Nucleus accumbens (tissue), 56 donors: ENCODE data around the gene ZDHHC3.
"Not testable (repeated sequence)": the region's sequence is repeated elsewhere in the genome, so short reads cannot be mapped to it uniquely, and the experiment has no call there.

Source experiments
- DNase-seq, 56 donors: peaks; one replicate each; lab custom pipeline; 2025; lab: John Stamatoyannopoulos, UW

Gene ZDHHC3

DNA sequence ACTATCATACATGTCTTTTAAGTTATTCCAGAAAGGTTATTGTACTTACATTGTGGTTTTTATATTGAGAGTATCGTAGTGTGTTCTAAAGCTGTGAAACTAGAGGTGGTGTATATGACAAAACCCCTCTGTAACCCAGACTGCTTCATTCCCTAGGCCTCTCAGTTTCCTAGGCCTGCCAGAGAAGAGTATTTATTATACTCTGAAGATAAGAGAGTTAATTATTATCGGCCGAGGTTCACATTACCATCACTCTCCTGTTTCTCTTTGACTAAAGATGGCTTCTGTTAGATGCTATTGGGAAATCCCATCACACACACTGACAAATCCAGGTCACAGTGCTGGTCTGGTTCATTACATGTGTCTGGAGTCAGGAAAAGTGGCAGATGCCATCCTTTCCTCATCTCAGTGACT, 20.6 kb upstream of the ZDHHC3 start:
- DNase-seq, result no peak

DNA sequence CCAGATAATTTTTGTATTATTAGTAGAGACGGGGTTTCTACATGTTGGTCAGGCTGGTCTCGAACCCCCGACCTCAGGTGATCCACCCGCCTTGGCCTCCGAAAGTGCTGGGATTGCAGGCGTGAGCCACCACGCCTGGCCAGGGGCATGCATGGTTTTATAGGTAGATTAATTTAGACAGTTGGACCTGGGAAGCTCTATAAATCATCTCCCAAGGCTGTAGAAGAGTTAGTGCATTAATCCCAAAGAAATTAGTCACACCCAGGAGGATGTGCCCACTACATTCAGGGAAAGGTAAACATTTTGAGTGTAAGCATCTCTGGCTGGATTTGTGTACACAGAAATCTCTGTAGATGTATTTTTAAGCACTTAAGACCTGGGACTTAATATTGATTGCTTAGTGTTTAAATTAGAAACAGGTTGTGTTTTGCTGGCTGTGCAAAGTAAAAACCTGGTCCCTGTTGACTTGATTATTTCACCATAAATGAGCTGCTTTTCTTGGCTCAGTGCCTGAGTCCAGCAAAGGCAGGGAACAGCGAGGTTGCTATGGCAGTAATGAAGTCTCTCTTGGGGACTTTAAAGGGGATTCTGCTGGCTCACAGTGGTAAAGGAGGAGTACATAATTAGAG, 19.3 kb upstream of the ZDHHC3 start:
- DNase-seq, result peak in 2 of 56 donors; percentile 5 to 22

DNA sequence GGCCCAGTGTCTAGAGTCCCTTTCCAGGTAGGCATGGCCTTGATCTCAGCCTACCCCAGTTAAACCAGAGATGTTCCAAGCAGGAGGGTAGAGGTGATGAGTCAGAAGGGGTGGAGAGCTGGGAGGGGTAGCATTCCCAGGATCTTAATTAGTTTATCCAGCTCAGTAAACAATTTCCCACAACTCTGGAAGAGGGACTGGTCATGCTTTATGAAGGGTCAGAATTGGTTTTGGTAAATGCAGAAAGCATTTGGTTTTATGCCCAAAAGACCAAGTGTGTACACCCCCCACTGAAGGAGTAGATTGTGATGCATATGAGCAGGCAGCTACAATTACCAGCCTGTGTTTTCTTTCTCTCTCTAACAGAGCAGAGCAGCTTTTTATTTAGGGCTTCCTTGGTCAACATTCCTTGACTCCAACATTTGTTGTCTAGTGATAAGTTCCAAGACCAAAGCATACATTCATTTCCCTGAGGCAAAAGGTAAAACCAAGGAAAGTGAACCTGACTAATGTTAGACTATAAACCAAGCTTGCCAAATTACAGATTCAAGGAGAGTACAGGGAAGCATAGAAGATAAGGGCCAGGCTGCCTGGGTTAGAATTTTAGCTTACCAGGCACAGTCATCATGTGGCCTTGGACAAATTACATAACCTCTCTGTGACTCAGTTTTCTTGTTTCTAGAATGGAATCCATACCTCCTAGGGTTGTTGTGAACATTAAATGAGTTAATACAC, 17.7 kb upstream of the ZDHHC3 start:
- DNase-seq, result no peak

DNA sequence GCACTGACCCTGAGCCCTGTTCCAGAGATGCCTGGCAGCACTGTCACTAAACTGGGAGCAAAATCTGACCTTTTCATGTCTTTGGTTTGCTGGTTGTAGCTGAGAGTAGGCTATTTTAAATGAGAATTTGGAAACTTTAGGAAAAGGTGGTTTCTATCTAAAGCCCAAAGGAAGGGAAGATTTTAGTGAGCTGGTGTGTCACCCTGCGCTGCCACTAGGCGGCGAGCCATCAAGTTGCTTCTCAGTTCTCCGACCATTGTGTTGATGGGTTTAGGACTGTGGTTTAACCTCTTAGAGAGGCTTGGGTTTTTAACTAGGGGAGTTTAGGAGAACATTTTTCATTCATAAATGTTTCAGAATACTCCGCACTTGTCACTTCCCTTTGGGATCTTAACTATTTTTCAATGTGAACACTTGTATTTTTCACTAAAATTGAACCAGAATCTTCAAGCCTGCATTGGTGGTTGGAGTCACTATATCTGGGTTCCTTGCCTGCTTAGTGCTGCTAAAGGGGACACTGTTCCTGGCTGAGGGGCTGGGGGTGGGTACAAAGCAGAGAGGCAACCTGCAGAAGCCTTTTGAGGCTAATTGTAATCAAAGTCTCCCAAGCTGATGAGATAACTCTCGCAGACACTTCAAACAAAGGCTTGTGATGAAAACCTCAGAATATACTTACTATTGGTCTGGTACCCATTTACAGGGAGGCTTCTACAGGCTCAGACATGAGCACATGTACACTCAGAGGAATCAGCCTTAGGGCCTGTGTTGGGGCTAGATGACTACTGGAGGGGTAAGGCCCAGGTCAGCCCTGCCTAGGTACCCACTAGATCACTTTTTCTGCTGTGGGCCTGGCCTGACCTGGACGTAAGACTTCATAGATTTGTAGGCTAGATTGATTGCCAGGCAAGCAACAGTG, 16.8 kb upstream of the ZDHHC3 start:
- DNase-seq, result no peak

DNA sequence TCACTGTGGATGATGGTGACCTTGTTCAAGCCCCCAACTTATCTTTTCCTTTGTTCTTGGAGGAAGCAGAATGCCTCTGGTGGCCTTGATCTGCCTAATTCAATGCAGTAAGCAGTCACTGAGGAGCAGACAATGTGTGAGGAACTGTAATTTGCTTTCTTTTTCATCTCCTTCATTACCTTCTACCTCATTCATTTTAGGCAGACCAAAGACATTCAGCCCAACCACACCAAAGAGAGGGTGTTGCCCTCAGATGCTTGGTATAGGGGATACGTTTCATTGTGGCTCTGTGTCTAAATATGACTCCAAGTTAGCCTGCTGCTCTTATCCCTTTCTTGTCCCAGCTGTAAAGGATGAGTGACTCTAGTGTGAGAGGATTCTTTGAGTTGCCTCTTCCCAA, 15.4 kb upstream of the ZDHHC3 start:
- DNase-seq, result no peak

DNA sequence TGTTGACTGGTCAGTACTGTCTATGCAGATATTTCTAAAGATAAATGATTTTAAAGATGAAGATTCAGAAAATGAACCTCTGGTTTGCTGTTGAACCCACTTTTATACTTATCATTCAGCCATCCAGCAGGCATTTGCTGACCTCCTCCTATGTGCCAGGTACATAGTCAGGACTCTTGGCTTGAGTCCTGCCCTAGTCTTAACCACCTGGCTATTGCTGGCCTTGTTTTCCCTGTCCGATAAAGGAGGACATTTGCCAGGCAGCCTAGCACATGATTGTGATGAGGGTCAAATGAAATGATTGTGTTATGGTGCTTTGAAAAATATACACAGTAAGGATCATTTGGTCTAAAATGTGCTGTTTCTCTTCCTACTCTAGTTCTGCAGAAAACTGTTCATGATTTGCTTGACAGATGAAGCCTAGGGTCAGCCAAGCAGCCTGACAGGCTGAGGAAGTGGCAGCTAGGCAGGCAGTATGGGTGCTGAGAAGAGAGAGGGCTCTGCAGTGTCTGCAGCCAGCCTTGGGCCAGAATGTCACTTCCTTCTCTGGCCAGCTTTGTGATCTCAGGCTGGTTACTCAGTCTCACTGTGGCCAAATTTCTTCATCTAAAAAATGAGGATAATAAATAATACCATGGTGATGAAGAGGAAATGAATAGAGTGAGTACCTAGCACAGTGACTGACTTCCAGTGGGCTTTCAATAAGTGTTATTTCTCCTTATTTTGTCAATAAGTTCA, 13.8 kb upstream of the ZDHHC3 start:
- DNase-seq, result no peak

DNA sequence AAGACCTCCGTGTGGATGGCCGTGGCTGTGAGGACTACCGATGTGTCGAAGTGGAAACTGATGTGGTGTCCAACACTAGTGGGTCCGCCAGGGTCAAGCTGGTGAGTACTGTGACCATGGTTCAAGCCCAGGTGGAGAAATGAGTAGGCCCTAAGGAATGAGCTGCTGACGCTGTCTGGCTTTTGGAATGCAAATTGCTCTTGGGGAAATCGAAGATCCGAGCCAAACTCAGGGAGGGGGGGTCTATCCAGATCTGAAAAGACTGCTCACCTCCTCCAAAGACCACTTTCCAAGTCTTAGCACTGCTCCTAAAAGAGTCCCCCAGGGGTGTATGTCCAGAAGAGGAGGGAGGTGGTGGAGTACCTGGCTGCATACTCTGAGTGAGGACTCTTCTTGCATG, 13.2 kb upstream of the ZDHHC3 start:
- DNase-seq, result no peak

DNA sequence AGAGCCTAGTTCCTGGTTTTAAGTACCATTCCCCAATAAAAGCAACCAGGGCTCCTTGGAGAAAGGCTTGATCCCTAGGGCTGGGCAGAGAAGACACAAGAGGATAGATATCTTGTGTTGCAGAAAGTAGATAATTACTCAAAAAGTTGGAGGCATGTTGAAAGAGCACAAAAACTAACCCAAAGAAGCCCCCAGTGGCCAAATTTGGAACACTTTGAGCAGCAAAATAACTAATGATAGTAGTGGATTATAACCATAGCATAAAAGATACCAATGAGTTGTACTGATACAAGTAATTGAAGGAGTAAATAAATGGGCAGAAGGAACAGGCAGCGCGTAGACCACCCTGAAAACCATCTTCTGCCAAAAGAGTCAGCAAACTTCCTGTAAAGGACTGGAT, 12.1 kb upstream of the ZDHHC3 start:
- DNase-seq, result no peak

DNA sequence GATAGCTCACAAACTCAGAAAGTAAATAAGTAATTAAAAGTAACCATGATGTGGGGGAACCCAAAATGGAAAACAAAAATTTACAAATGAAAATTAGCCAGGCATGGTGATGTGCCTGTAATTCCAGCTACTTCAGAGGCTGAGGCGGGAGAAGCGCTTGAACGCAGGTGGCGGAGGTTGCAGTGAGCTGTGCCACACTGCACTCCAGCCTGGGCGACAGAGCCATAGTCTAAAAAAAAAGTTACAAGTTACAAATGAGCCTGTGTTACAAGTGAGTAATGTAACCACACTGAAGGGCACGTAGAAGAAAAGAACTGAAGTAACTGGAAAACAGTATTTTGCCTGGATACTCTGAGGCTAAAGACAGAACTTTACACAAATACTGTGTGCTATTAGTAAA, 11.4 kb upstream of the ZDHHC3 start:
- DNase-seq, result no peak

DNA sequence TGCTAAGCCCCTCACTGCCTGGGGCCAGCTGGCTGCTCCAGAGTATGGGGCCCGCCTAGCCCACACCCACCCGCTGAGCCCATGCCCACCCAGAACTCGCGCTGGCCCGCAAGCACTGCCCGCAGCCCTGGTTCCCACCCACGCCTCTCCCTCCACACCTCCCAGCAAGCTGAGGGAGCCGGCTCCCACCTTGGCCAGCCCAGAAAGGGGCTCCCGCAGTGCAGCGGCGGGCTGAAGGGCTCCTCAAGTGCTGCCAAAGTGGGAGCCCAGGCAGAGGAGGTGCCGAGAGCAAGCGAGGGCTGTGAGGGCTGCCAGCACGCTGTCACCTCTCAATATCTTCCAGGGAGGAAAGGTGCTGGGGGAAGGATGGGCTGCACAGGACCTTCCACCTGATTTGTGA, 10.4 kb upstream of the ZDHHC3 start:
- DNase-seq, result not testable (repeated sequence)

DNA sequence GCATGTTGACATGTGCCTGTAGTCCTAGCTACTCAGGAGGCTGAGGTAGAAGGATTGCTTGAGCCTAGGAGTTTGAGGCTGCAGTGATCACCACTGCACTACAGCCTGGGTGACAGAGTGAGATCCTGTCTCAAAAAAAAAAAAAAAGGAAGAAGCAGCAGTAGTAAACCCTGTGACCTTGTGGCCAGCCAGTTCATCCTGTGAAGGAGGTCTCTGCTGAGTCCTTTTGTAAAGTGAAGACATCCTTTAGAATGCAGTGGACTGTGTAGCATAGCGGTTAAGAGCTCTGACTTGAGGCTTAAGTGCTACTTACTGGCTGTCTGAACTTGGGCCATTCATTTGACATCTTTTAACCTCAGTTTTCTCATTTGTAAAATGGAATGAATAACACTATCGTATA, 8.4 kb upstream of the ZDHHC3 start:
- no peak for DNase-seq

DNA sequence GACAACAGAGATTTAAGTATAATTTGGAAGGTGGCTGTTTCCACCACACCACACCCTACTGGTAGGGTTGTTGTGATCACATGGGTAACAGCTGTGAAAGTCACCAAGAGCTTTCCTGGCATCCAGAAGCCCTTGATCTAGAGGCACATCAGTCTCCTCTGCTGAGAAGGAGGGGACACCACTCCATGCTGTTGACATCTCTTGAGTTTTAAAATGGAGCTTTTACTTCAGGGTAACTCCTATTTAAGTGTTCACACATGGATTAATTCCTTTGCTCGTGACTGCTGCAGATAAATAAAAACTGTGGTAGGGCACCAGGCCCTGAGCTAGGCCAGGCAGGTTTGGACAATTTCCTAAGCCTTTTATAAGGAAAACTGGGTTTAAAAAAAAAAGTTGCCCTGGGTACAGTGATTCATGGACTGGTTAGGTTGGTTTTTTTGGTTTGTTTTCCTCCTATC, 7.5 kb upstream of the ZDHHC3 start:
- DNase-seq, result no peak

DNA sequence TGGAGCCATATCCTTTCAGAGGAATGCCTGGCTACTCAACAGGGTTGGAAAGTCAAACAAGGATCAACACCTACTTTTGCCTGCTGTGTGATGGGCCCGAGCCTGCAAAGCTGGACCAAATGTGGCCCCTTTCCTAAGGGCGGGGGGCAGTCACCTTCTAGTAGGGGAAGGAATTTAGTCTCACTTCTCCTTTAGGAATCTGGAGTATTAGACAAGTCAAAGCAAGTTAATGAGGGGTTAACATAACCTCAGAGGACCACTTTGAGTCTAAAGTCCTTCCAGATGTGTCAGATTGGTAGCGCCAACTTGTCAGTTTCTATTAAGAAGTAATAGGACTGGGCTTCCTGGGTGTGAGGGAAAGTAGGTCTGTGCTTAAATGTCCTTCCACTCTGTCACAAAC, 6.8 kb upstream of the ZDHHC3 start:
- DNase-seq, result no peak

DNA sequence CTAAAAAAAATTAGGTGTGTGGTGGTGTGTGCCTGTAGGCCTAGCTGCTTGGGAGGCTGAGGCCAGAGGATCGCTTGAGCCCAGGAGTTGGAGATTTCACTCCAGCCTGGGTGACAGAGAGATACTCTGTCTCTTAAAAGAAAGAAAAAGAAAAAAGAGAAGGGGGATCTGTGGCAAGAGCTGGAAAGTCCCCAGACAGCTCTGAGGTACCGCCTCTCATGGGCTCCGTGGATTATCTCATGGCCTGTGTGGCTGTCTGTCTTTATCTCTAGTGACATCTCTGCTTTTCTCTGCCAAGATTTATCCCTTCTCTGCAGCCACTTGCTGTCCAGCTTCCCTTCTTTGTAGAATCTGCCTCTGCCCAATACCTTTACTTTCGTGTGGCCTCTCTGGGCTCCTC, 5.8 kb upstream of the ZDHHC3 start:
- DNase-seq, result no peak

DNA sequence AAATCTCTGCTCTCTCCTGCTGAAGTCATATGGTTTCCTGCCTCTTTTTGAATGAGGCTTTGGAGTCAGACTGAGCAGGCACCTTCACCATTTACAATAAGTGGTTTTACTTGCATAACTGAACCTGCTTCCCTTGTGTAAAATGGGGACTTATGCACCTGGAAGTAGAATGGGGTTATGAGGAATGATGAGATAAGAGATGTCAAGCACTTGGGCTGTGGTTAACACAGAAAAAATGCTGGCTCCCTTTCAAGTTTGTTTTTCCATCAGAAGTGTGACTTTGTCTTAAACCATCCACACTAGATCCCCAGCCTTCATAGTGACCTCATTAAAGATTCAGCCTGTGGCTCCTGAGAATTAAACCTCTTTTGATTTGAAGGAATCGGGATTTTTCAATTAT, 5.2 kb upstream of the ZDHHC3 start:
- DNase-seq, result no peak

DNA sequence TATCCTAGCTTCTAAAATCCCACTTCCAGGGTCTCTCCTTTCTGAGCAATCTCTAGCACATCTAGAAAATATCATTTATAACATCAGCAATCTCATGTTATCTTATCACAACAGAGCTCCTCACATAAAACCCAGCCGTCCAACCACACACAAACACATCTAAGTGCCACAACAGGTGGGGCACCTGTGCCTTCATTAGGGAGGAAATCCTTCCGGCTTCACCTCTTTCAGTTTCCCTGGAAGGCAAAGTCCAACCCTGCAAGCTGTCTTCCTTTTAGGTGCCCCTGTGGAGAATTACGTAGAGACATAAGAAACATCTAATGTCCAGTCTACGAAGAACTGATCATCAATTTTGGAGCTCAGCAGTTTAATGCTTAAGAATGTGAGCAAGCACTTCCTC, 1.6 kb downstream of the ZDHHC3 start:
- no peak for DNase-seq

DNA sequence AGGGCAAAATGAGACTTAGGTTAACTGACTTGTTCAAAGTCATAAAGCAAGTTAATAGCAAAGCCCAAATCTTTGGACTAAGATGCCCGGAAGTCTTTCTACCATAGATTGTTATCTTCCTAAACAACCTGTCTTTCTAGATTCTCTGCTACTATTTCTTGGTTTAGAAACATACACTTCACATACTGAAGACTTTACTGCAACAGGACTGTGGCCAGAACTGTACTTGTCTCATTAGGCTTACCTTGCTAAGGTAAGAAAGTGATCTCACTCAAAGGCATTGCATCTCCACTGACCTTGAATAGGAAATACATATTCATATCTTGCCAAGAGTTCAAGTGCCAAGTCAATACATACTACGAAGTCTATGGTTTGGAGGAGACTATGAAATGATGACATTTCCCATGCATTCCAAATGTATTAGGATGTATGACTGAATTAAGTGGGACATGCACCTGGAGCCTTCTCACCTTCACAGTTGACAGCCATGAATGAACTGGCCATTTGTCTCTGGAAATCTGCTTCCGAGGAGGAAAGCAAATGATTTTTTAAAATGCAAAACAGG, 5.0 kb downstream of the ZDHHC3 start:
- no peak for DNase-seq

DNA sequence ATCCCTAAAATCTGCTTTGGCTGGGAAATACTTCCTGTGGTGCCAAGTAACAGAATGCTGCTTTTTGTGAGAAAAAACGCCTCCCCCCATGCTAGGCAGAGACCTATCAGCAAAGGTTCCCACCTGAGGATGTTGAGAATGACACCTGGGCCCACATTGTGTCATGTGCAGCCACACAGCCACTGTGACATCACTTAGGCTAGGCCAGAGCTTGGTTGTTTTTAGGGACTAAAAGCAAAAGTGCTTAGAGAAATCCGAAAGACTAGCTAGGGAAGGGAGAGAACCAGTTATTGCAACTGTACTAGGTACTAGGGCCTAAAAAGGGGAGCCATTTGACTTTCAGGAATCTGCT, 6.2 kb downstream of the ZDHHC3 start:
- DNase-seq, result no peak

DNA sequence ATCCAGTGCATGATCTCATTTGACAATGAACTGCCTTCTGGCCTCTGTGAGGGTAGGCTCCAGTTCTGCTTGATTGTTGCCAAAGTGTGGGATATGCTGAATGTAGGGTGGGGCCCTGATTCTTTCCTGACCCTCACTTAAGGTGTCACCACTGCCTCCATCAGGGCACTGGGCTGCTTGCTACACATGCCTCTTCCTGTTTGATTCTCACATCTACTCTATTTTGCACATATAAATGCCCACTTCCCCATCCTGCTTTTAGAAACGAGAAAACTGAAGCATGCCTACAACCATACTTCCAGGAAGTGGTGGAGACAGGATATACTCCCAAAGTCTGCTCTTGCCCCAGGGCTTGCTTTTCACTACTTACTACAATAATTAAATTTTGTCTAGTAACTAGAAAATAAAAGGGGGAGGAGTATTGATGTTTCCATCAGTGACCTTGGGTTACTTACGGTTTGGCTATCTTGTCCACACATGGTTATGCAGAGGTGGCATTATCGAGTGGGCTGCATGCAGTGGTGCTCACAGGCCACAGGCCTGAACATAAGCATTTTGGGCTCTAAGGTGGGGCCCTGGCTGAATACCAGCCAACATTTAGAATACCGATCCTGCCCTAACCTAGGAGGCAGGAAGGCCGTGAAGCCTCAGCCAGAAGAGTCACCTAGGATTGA, 6.7 kb downstream of the ZDHHC3 start:
- no peak for DNase-seq

DNA sequence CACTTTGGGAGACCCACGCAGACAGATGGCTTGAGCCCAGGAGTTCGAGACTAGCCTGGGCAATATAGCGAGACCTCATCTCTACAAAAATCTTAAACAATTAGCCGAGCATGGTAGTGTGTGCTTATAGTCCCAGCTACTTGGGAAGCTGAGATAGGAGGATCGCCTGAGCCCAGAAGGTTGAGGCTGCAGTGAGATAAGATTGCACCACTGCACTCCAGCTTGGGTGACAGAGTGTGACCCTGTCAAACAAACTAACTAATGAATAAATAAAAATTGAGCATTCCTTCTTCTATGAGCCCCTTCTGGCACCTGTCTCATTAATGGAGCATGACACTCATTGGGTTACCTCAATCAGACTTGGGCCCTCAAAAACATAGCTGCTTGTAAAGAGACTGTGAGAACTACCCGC, 7.5 kb downstream of the ZDHHC3 start:
- DNase-seq, result no peak
